Measurements from ENCODE around the gene ELAPOR2. TPM values are rescaled to one million over a fixed set of nuclear protein-coding genes. Genes with fewer than 3 reads are reported as not detected.
A peak's percentile ranks its signal among the peaks of the same experiment; 100 is the strongest.

The ELAPOR2 gene, protein sequence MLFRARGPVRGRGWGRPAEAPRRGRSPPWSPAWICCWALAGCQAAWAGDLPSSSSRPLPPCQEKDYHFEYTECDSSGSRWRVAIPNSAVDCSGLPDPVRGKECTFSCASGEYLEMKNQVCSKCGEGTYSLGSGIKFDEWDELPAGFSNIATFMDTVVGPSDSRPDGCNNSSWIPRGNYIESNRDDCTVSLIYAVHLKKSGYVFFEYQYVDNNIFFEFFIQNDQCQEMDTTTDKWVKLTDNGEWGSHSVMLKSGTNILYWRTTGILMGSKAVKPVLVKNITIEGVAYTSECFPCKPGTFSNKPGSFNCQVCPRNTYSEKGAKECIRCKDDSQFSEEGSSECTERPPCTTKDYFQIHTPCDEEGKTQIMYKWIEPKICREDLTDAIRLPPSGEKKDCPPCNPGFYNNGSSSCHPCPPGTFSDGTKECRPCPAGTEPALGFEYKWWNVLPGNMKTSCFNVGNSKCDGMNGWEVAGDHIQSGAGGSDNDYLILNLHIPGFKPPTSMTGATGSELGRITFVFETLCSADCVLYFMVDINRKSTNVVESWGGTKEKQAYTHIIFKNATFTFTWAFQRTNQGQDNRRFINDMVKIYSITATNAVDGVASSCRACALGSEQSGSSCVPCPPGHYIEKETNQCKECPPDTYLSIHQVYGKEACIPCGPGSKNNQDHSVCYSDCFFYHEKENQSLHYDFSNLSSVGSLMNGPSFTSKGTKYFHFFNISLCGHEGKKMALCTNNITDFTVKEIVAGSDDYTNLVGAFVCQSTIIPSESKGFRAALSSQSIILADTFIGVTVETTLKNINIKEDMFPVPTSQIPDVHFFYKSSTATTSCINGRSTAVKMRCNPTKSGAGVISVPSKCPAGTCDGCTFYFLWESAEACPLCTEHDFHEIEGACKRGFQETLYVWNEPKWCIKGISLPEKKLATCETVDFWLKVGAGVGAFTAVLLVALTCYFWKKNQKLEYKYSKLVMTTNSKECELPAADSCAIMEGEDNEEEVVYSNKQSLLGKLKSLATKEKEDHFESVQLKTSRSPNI
- total RNA-seq (1 to 10 TPM; 1.2 to 1.4 TPM), polyA plus RNA-seq (under 1 TPM; 0.47 TPM)

DNA sequence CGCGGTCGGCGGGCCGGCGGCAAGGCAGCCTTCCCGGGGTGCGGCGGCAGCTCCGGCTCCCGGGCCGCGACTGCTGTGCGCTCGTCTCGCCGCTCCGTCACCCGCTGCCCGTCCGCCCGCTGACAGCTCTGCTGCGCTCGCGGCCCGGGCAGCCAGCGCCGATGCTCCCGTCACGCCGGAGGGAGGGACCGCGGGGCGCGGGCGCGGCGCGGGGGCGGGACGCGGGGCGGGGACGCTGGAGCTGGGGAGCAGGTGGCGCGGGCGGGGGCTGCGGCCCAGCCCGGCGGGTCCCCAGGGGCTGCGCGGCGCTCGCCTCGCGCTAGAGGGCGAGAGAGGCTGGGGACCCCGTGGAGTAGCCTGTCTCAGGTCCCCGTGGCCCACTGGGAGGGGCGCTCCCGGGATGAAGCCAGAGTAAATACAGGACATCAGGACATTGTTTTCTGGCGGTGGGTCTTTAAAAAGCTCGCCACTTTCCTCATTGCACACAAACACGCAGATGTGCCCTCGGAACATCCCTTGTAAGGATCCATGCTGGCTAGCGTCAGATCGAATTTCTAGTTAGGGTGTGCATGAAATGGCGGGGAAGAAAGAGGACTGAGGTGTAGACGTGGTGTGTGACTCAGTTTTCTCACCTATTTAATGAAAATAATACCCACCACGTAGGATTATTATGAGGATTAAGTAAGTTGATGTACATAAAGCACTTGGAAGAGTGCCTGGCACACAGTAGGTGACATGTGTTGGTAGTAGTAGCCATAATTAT lies at the start of gene ELAPOR2:
Gene ELAPOR2 (minus strand): TSS at position 130 of the 763 bp plus-strand sequence. CDS start 141 bp downstream, outside the sequence.
- H3K4me1 ChIP-seq (ENCODE audit: control insufficient read depth in 4 of 4, insufficient read depth in 4 of 4, low read length in 3 of 4), result peaks cover 0 to 11% (median 6%) of the 10 kb centered on the region in 4 donors
- H3K9me3 ChIP-seq (ENCODE audit: control insufficient read depth in 4 of 4, low read length in 3 of 4), result no peaks in the 10 kb centered on the region
- no peaks in the 10 kb centered on the region for H3K36me3 ChIP-seq (ENCODE audit: control insufficient read depth in 4 of 4, insufficient read depth in 3 of 4, low read depth in 1 of 4, low read length in 3 of 4)
- no peak within 1 kb of the TSS for H3K27ac ChIP-seq (ENCODE audit: low read depth in 1 of 2, low read length in 2 of 2)
- H3K4me3 ChIP-seq (ENCODE audit: low read depth in 1 of 3, low read length in 3 of 3), result peak within 1 kb of the TSS; percentile 2 to 63 (median 31)
- DNase-seq (ENCODE audit: low spot score), result peak; percentile 60
- no peak within 1 kb of the TSS for H3K9ac ChIP-seq (ENCODE audit: low read depth in 1 of 2, low read length in 2 of 2)
- TF ChIP-seq CTCF (IDR thresholded peaks at IDR 0.05; ENCODE audit: low read depth, low read length, missing input control), result peak; percentile 27
- TF ChIP-seq RXRA (IDR thresholded peaks at IDR 0.05), result no peak
- 2% methylated on average over 70 of the region's 70 CpGs for WGBS
- H3K27me3 ChIP-seq (ENCODE audit: control insufficient read depth in 4 of 4, insufficient read depth in 4 of 4, low read length in 3 of 4), result peaks cover 0 to 9% (median 1%) of the 10 kb centered on the region in 4 donors

DNA sequence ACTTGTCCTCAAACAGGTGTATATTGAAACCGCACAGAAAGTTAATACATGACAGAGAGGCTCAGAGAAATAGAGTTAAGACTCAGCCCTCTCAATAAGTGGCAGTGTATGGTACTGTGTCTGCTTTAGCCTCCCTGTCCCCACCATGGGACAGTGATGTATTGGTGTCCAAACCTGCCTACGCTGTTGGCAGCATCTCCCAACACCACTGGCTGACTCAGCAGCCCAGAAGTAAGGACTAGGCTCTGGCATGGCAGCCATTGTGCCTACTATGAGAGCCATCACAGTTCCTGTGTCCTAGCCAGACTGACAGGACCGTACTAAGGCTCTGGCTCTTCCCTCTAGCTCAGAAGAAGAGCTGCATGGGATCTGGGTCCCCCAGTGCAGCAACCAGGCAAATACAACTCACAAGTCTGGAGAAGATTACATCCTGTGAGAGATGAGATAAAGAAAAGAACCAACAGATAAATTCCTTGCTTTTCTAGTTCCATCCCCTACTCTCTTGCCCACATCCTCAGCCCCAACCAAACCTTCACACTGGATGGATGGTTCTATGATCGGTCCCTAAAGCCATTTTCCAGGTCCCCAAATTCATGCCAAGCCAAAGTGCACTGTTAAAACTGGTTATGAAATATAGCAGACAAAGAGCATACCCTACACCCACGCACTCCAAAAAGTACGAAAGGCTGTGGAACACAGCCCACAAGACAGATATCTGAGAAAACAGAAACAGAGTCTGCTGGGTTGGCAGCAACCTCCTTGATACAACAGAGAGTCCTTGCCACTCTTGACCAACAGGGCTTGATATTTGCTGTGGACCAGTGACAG lies 48.7 kb upstream of the ELAPOR2 start:
- DNase-seq (ENCODE audit: low spot score), result no peak
- Histone ChIP-seq H3K4me3 (ENCODE audit: low read depth in 1 of 3, low read length in 3 of 3) (no peak overlapping the region), H3K36me3 (ENCODE audit: control insufficient read depth in 4 of 4, insufficient read depth in 3 of 4, low read depth in 1 of 4, low read length in 3 of 4) (no peaks in the 10 kb centered on the region), H3K9ac (ENCODE audit: low read depth in 1 of 2, low read length in 2 of 2) (no peak overlapping the region), H3K9me3 (ENCODE audit: control insufficient read depth in 4 of 4, low read length in 3 of 4) (no peaks in the 10 kb centered on the region), H3K4me1 (ENCODE audit: control insufficient read depth in 4 of 4, insufficient read depth in 4 of 4, low read length in 3 of 4) (no peaks in the 10 kb centered on the region), H3K27ac (ENCODE audit: low read depth in 1 of 2, low read length in 2 of 2) (no peak overlapping the region), H3K27me3 (ENCODE audit: control insufficient read depth in 4 of 4, insufficient read depth in 4 of 4, low read length in 3 of 4) (no peaks in the 10 kb centered on the region)
- 71% methylated on average over 6 of the region's 6 CpGs for WGBS
- TF ChIP-seq FOXA1 (IDR thresholded peaks at IDR 0.05), result no peak

DNA sequence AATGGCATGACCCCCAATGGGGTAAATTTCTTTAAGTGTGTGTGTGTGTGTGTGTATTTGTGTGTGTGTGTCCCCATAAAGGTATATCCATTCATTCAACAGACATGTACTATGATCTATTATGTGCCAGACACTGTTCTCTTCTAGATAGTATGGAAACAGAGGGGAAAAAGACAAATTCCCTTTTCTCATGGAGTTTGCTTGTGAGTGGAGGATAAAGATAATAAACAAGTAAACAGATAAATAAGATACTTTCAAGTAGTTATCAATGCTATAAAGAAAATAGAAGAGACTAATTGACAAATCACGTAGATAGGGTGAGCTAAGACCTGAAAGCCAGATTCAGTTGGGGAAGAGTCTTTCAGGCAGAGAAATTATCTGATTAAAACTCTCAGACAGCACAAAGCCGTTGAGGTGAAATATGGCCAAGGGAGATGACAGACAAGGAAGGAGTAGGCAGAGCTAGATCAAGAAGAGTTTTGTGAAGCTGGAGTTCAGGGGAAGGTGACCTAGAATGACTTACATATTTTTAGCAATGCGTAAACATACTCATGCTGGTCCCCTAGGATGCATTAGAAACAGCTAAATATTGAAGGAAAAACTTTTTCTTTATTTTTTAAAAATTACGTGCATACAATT lies 47.6 kb upstream of the ELAPOR2 start:
- TF ChIP-seq RAD21 (IDR thresholded peaks at IDR 0.05), result no peak
- no peak overlapping the region for H3K27ac ChIP-seq (ENCODE audit: low read depth in 1 of 2, low read length in 2 of 2)
- DNase-seq (ENCODE audit: low spot score), result no peak
- H3K4me3 ChIP-seq (ENCODE audit: low read depth in 1 of 3, low read length in 3 of 3), result no peak overlapping the region
- no peaks in the 10 kb centered on the region for H3K36me3 ChIP-seq (ENCODE audit: control insufficient read depth in 4 of 4, insufficient read depth in 3 of 4, low read depth in 1 of 4, low read length in 3 of 4)
- no peaks in the 10 kb centered on the region for H3K9me3 ChIP-seq (ENCODE audit: control insufficient read depth in 4 of 4, low read length in 3 of 4)
- 62% methylated on average over 4 of the region's 4 CpGs for WGBS
- H3K9ac ChIP-seq (ENCODE audit: low read depth in 1 of 2, low read length in 2 of 2), result no peak overlapping the region
- H3K27me3 ChIP-seq (ENCODE audit: control insufficient read depth in 4 of 4, insufficient read depth in 4 of 4, low read length in 3 of 4), result no peaks in the 10 kb centered on the region
- H3K4me1 ChIP-seq (ENCODE audit: control insufficient read depth in 4 of 4, insufficient read depth in 4 of 4, low read length in 3 of 4), result no peaks in the 10 kb centered on the region
